ENCODE measurements around the gene C6orf132. TPM values are rescaled to one million over a fixed set of nuclear protein-coding genes. Genes with fewer than 3 reads are reported as not detected.

The C6orf132 gene
- total RNA-seq, 1 experiment from 2014 or later, result 0.15 TPM

DNA sequence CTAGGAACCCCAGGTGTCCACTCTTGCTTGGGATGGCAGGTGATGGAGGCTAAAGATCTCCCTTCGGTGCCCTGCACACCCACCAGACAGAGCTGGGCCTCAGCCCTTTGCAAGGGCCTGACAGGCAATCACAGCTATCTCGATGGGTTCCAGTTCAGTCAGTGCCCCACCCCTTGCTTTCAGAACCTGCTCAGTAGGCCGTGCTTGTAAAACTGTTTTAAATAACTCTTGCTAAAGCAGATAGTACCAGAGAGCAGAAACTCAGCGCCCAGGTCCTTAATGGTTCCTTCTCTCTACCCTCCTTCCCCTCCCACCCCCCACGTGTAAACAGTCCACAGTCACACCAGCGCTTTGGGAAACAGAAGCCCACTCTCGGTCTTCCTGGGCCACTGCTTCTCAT, 39.2 kb downstream of the C6orf132 start:
- no peaks in the 10 kb centered on the region for H3K36me3 ChIP-seq (ENCODE audit: insufficient read depth, low read length, poor library complexity, severe bottlenecking)
- H3K27ac ChIP-seq (ENCODE audit: low read depth, low read length, poor library complexity, severe bottlenecking), result no peak overlapping the region
- no peak for TF ChIP-seq EZH2 (IDR thresholded peaks at IDR 0.05; ENCODE audit: borderline replicate concordance, low read depth, low read length, poor library complexity, severe bottlenecking)
- TF ChIP-seq, protein P1, sequence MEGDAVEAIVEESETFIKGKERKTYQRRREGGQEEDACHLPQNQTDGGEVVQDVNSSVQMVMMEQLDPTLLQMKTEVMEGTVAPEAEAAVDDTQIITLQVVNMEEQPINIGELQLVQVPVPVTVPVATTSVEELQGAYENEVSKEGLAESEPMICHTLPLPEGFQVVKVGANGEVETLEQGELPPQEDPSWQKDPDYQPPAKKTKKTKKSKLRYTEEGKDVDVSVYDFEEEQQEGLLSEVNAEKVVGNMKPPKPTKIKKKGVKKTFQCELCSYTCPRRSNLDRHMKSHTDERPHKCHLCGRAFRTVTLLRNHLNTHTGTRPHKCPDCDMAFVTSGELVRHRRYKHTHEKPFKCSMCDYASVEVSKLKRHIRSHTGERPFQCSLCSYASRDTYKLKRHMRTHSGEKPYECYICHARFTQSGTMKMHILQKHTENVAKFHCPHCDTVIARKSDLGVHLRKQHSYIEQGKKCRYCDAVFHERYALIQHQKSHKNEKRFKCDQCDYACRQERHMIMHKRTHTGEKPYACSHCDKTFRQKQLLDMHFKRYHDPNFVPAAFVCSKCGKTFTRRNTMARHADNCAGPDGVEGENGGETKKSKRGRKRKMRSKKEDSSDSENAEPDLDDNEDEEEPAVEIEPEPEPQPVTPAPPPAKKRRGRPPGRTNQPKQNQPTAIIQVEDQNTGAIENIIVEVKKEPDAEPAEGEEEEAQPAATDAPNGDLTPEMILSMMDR (conservative IDR thresholded peaks at IDR 0.05; ENCODE audit: low read depth, low read length), result no peak
- no peaks in the 10 kb centered on the region for H3K9me3 ChIP-seq (ENCODE audit: low read depth, low read length, poor library complexity, severe bottlenecking)
- POLR2A ChIA-PET (ENCODE audit: low non-redundant PET), result no interaction called here
- H3K27me3 ChIP-seq (replicated peaks; ENCODE audit: insufficient read depth, low read depth, low read length, poor library complexity), result no peaks in the 10 kb centered on the region
- no peaks in the 10 kb centered on the region for H3K4me1 ChIP-seq (ENCODE audit: insufficient read depth, low read length, poor library complexity, severe bottlenecking)
- H3K4me3 ChIP-seq (ENCODE audit: low read depth, low read length, poor library complexity, severe bottlenecking), result no peak overlapping the region
- intact Hi-C loops (cut with micrococcal nuclease; ENCODE audit: unreplicated experiment), result no loop called here
- no TSS peak for BruUV-seq (replicated peaks)
- CTCF ChIA-PET, result interaction anchor here (0.5 kb wide), 1 partner anchor 33 kb away, joined by 3 read pairs; no protein-coding TSS in a partner anchor
- no peak for DNase-seq (ENCODE audit: low spot score)

GRCh38 chr6:42101186-42101657, 41.2 kb downstream of the C6orf132 start:
- CTCF ChIA-PET, result no interaction called here
- Histone ChIP-seq H3K27me3 (replicated peaks; ENCODE audit: insufficient read depth, low read depth, low read length, poor library complexity) (no peaks in the 10 kb centered on the region), H3K36me3 (ENCODE audit: insufficient read depth, low read length, poor library complexity, severe bottlenecking) (no peaks in the 10 kb centered on the region), H3K4me1 (ENCODE audit: insufficient read depth, low read length, poor library complexity, severe bottlenecking) (no peaks in the 10 kb centered on the region), H3K27ac (ENCODE audit: low read depth, low read length, poor library complexity, severe bottlenecking) (no peak overlapping the region), H3K9me3 (ENCODE audit: low read depth, low read length, poor library complexity, severe bottlenecking) (no peaks in the 10 kb centered on the region), H3K4me3 (ENCODE audit: low read depth, low read length, poor library complexity, severe bottlenecking) (no peak overlapping the region)
- intact Hi-C loops (cut with micrococcal nuclease; ENCODE audit: unreplicated experiment), result no loop called here
- POLR2A ChIA-PET (ENCODE audit: low non-redundant PET), result no interaction called here
- TF ChIP-seq EZH2 (IDR thresholded peaks at IDR 0.05; ENCODE audit: borderline replicate concordance, low read depth, low read length, poor library complexity, severe bottlenecking), result no peak
- TF ChIP-seq, protein P1 (conservative IDR thresholded peaks at IDR 0.05; ENCODE audit: low read depth, low read length), result no peak
- no TSS peak for BruUV-seq (replicated peaks)
- no peak for DNase-seq (ENCODE audit: low spot score)

DNA sequence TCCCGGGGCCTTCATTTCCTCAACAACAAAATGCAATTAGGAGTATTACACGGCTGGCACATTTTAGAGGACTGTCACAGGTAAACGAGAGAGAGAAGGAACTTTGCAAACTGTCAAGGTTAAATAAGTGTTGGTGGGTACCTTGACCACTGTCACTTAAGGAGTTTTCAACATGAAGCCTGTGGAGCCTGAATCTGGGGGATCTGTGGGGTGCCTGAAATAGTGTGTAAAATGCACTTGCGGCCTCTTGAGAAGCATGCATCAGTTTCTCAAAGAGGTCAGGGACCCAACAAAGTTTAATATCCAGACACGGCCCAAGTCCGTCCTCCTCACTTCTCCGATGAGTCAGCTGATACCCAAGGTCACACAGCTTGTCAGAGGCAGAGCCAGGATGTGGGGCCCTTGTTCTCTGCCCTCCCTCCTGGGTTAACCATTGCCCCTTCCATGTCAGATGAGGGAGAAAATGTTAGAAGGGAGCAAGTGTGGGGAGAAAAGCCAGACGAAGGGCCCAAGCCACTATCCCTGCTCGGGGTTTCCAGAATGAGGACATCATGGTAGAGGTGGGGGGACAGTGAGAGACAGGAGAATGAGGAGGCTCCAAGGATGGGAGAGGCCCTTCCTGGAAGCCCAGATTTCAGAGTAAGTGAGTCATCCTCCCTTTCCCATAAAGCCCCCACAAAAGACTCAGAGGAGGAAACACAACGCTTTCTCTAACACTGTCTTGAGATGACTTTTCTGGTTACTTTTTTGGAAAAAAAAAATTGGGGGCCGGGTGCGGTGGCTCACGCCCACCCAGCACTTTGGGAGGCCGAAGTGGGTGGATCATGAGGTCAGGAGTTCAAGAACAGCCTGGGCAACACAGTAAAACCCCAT, 42.2 kb downstream of the C6orf132 start:
- Histone ChIP-seq H3K27me3 (replicated peaks; ENCODE audit: insufficient read depth, low read depth, low read length, poor library complexity) (no peaks in the 10 kb centered on the region), H3K27ac (ENCODE audit: low read depth, low read length, poor library complexity, severe bottlenecking) (no peak overlapping the region), H3K36me3 (ENCODE audit: insufficient read depth, low read length, poor library complexity, severe bottlenecking) (no peaks in the 10 kb centered on the region), H3K4me3 (ENCODE audit: low read depth, low read length, poor library complexity, severe bottlenecking) (no peak overlapping the region), H3K4me1 (ENCODE audit: insufficient read depth, low read length, poor library complexity, severe bottlenecking) (no peaks in the 10 kb centered on the region), H3K9me3 (ENCODE audit: low read depth, low read length, poor library complexity, severe bottlenecking) (no peaks in the 10 kb centered on the region)
- intact Hi-C loops (cut with micrococcal nuclease; ENCODE audit: unreplicated experiment), result no loop called here
- no peak for TF ChIP-seq EZH2 (IDR thresholded peaks at IDR 0.05; ENCODE audit: borderline replicate concordance, low read depth, low read length, poor library complexity, severe bottlenecking)
- TF ChIP-seq, protein P1 (conservative IDR thresholded peaks at IDR 0.05; ENCODE audit: low read depth, low read length), result no peak
- no TSS peak for BruUV-seq (replicated peaks)
- no peak for DNase-seq (ENCODE audit: low spot score)
- ChIA-PET CTCF (no interaction called here), POLR2A (ENCODE audit: low non-redundant PET) (no interaction called here)
